Measurements from ENCODE around the gene FOXO3.

Gene FOXO3

DNA sequence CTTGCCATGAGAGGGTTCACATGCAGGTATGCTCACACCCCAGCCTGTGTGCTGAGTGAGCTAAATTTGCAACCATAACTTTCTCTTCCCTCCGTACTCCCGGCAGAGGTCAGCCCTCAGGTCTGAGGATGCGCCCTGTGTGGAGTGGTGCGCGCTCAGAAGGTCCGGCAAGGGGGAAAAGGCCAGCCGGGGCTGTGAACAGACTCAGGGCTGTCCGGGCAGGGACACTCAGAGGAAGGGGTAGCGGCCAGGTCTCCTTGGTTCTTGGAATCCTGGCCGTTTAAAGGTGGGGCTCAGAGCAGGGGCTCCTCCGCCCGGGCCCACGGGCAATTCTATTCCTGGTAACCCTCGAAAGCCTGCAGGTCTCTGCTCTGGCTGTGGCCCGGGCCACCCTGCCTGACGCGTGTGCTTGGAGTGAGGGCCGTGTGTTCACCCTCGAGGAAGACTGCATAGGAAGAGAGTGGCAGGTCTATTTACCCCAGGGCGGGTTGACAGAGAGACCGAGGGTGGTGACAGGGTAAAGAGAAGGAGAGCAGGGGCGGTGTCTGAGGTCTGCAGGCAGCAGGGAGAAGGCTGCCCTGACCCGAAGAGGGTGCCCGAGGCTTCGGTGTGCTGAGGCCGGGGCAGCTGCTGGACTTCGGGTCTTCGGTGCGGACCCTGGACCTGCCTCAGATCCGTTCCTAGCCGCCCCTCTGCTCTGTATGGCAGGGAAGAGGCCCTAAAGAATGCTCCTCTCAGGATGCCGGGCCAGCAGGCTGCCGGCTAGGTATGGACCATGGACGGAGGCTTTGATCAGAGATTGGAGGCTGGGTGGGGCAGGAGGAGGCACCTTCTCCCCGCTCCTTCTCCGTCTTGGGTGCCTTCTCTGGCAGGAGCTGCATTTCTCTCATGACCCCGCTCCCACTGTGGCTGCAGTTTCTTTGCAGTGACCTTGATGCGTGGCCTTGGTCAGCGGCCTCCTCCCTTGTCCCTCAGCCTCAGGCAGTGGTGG is 156.4 kb downstream of the FOXO3 start:
- DNase-seq, result no peak
- H3K79me1 ChIP-seq (replicated peaks; ENCODE audit: low read length, poor library complexity, severe bottlenecking), result no peaks in the 10 kb centered on the region
- no peak overlapping the region for H2BK120ac ChIP-seq (ENCODE audit: low read depth, low read length)
- WGBS, result 87% methylated on average over 39 of the region's 39 CpGs
- H3K27me3 ChIP-seq (ENCODE audit: control insufficient read depth in 1 of 2, insufficient read depth in 1 of 2, low read length in 2 of 2), result no peaks in the 10 kb centered on the region
- no peaks in the 10 kb centered on the region for H3K36me3 ChIP-seq (ENCODE audit: control insufficient read depth in 1 of 2, insufficient read depth in 2 of 2, low read depth in 1 of 2, low read length in 2 of 2)
- H3K4me1 ChIP-seq (ENCODE audit: control insufficient read depth, insufficient read depth, low read depth, low read length), result peaks cover 11% of the 10 kb centered on the region
- H2BK5ac ChIP-seq (ENCODE audit: low read depth, low read length, poor library complexity, severe bottlenecking), result no peak overlapping the region
- H3K4me3 ChIP-seq (ENCODE audit: insufficient read depth in 1 of 2, low read depth in 1 of 2, low read length in 2 of 2), result no peak overlapping the region
- no peak overlapping the region for H2AFZ ChIP-seq (ENCODE audit: low read depth, low read length)
- H2AK5ac ChIP-seq (ENCODE audit: low read length, severe bottlenecking), result no peak overlapping the region
- peak overlapping the region; percentile 74 for H2BK15ac ChIP-seq (ENCODE audit: low read depth, poor library complexity, severe bottlenecking)
- H3K27ac ChIP-seq (ENCODE audit: low read length, poor library complexity, severe bottlenecking), result no peak overlapping the region
- H3K9ac ChIP-seq (ENCODE audit: low read length), result no peak overlapping the region
- H3K14ac ChIP-seq (ENCODE audit: low read length in 2 of 2), result no peak overlapping the region
- H3K9me3 ChIP-seq (ENCODE audit: control insufficient read depth, low read length), result no peaks in the 10 kb centered on the region
- no peak overlapping the region for H4K8ac ChIP-seq (ENCODE audit: low read length)
- no peak overlapping the region for H3K4ac ChIP-seq (ENCODE audit: low read depth in 1 of 2, low read length in 2 of 2)
- peak overlapping the region in 1 of 2 experiments; percentile 11 for H3K18ac ChIP-seq (ENCODE audit: low read depth in 1 of 2, low read length in 2 of 2)
- no peak overlapping the region for H4K91ac ChIP-seq (ENCODE audit: low read length)
- no peak overlapping the region for H3K23ac ChIP-seq (ENCODE audit: low read length in 2 of 2)
- peak overlapping the region in 1 of 2 experiments; percentile 71 for H2BK12ac ChIP-seq (ENCODE audit: low read length in 2 of 2)
- no peak overlapping the region for H3K4me2 ChIP-seq (ENCODE audit: low read length, poor library complexity, severe bottlenecking)

DNA sequence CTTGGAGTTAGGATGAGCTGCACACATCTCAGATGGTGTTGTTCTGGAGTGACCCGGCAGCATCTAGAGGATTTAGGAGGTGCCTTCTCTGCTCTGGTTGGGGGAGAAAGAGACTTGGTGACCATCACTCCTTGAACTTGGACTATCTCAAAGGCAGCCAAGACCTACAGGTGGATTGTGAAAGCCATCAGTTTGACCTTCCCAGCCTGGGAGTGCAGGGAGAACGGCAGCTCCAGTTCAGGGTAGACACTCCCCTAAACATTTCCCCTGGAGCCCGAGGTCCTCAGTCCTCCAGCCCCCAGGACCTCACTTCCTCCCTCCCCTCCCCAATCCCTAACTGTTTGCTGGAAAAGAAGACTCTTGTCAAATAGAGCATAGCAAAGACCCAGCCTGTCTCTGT is 158.8 kb downstream of the FOXO3 start:
- Histone ChIP-seq H3K4me1 (ENCODE audit: control insufficient read depth, insufficient read depth, low read depth, low read length) (peaks cover 3% of the 10 kb centered on the region), H3K9ac (ENCODE audit: low read length) (no peak overlapping the region), H3K23ac (ENCODE audit: low read length in 2 of 2) (no peak overlapping the region), H3K27me3 (ENCODE audit: control insufficient read depth in 1 of 2, insufficient read depth in 1 of 2, low read length in 2 of 2) (no peaks in the 10 kb centered on the region), H3K4me3 (ENCODE audit: insufficient read depth in 1 of 2, low read depth in 1 of 2, low read length in 2 of 2) (no peak overlapping the region), H2AFZ (ENCODE audit: low read depth, low read length) (no peak overlapping the region), H3K4me2 (ENCODE audit: low read length, poor library complexity, severe bottlenecking) (no peak overlapping the region), H3K18ac (ENCODE audit: low read depth in 1 of 2, low read length in 2 of 2) (no peak overlapping the region), H2BK5ac (ENCODE audit: low read depth, low read length, poor library complexity, severe bottlenecking) (no peak overlapping the region), H4K91ac (ENCODE audit: low read length) (no peak overlapping the region), H4K8ac (ENCODE audit: low read length) (no peak overlapping the region), H2BK120ac (ENCODE audit: low read depth, low read length) (no peak overlapping the region), H2BK12ac (ENCODE audit: low read length in 2 of 2) (no peak overlapping the region), H2AK5ac (ENCODE audit: low read length, severe bottlenecking) (no peak overlapping the region), H3K27ac (ENCODE audit: low read length, poor library complexity, severe bottlenecking) (no peak overlapping the region), H3K79me1 (replicated peaks; ENCODE audit: low read length, poor library complexity, severe bottlenecking) (no peaks in the 10 kb centered on the region), H3K14ac (ENCODE audit: low read length in 2 of 2) (no peak overlapping the region), H3K36me3 (ENCODE audit: control insufficient read depth in 1 of 2, insufficient read depth in 2 of 2, low read depth in 1 of 2, low read length in 2 of 2) (no peaks in the 10 kb centered on the region), H2BK15ac (ENCODE audit: low read depth, poor library complexity, severe bottlenecking) (no peak overlapping the region), H3K9me3 (ENCODE audit: control insufficient read depth, low read length) (no peaks in the 10 kb centered on the region), H3K4ac (ENCODE audit: low read depth in 1 of 2, low read length in 2 of 2) (no peak overlapping the region)
- DNase-seq, result no peak
- WGBS, result 91% methylated on average over 3 of the region's 3 CpGs

DNA sequence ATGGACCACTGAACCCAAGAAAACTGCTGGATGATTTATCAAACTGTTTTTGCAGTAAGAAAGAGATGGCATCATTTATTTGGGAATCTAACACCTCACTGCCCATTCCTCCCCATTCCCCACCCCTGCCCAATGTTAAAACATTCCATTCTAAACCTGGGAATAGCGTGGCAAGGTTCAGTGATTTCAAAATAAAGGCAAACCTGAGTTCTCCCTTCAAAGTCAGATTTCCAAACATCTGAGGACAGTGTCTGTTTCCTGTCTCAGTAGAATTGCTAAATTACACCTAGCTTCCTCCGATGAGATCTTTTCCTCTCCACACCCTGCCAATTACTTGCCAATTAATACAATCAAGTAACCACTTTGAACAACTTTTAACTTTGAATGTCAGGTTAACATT is 160.1 kb downstream of the FOXO3 start:
- no peak overlapping the region for H3K4me2 ChIP-seq (ENCODE audit: low read length, poor library complexity, severe bottlenecking)
- H3K27ac ChIP-seq (ENCODE audit: low read length, poor library complexity, severe bottlenecking), result no peak overlapping the region
- no peaks in the 10 kb centered on the region for H3K36me3 ChIP-seq (ENCODE audit: control insufficient read depth in 1 of 2, insufficient read depth in 2 of 2, low read depth in 1 of 2, low read length in 2 of 2)
- H3K27me3 ChIP-seq (ENCODE audit: control insufficient read depth in 1 of 2, insufficient read depth in 1 of 2, low read length in 2 of 2), result no peaks in the 10 kb centered on the region
- no peak overlapping the region for H3K23ac ChIP-seq (ENCODE audit: low read length in 2 of 2)
- no peaks in the 10 kb centered on the region for H3K9me3 ChIP-seq (ENCODE audit: control insufficient read depth, low read length)
- no peak overlapping the region for H4K91ac ChIP-seq (ENCODE audit: low read length)
- H3K9ac ChIP-seq (ENCODE audit: low read length), result no peak overlapping the region
- WGBS, result 75% methylated on average over 2 of the region's 2 CpGs
- no peak overlapping the region for H2BK12ac ChIP-seq (ENCODE audit: low read length in 2 of 2)
- H3K4ac ChIP-seq (ENCODE audit: low read depth in 1 of 2, low read length in 2 of 2), result no peak overlapping the region
- H4K8ac ChIP-seq (ENCODE audit: low read length), result no peak overlapping the region
- no peak overlapping the region for H3K14ac ChIP-seq (ENCODE audit: low read length in 2 of 2)
- H3K18ac ChIP-seq (ENCODE audit: low read depth in 1 of 2, low read length in 2 of 2), result no peak overlapping the region
- DNase-seq, result no peak
- H2BK120ac ChIP-seq (ENCODE audit: low read depth, low read length), result no peak overlapping the region
- H2BK15ac ChIP-seq (ENCODE audit: low read depth, poor library complexity, severe bottlenecking), result no peak overlapping the region
- H3K79me1 ChIP-seq (replicated peaks; ENCODE audit: low read length, poor library complexity, severe bottlenecking), result no peaks in the 10 kb centered on the region
- no peak overlapping the region for H3K4me3 ChIP-seq (ENCODE audit: insufficient read depth in 1 of 2, low read depth in 1 of 2, low read length in 2 of 2)
- H3K4me1 ChIP-seq (ENCODE audit: control insufficient read depth, insufficient read depth, low read depth, low read length), result no peaks in the 10 kb centered on the region
- no peak overlapping the region for H2AK5ac ChIP-seq (ENCODE audit: low read length, severe bottlenecking)
- no peak overlapping the region for H2AFZ ChIP-seq (ENCODE audit: low read depth, low read length)
- H2BK5ac ChIP-seq (ENCODE audit: low read depth, low read length, poor library complexity, severe bottlenecking), result no peak overlapping the region

DNA sequence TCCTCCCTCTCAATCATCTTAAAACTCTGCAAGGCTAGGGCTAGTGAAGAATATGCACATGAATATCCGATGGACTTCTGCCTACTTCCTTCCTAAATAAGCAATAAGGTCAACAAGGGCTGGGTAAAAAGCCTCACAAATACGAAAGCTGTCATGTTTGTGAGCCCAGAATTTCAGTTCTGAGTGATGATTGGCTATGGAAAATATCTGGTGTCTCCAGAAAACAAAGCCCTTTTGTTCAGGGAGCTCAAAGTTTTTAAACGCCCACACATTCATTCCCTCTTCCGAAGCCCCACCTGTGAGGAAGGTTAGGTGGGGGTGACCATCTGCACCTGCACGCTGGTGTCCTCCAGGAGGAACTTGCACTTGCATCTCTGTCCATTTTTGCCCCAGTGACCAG is 160.6 kb downstream of the FOXO3 start:
- H3K23ac ChIP-seq (ENCODE audit: low read length in 2 of 2), result no peak overlapping the region
- H3K18ac ChIP-seq (ENCODE audit: low read depth in 1 of 2, low read length in 2 of 2), result no peak overlapping the region
- no peak overlapping the region for H3K9ac ChIP-seq (ENCODE audit: low read length)
- H4K8ac ChIP-seq (ENCODE audit: low read length), result no peak overlapping the region
- H2BK15ac ChIP-seq (ENCODE audit: low read depth, poor library complexity, severe bottlenecking), result no peak overlapping the region
- no peak overlapping the region for H3K4me2 ChIP-seq (ENCODE audit: low read length, poor library complexity, severe bottlenecking)
- H3K4me3 ChIP-seq (ENCODE audit: insufficient read depth in 1 of 2, low read depth in 1 of 2, low read length in 2 of 2), result no peak overlapping the region
- H3K27ac ChIP-seq (ENCODE audit: low read length, poor library complexity, severe bottlenecking), result no peak overlapping the region
- no peaks in the 10 kb centered on the region for H3K79me1 ChIP-seq (replicated peaks; ENCODE audit: low read length, poor library complexity, severe bottlenecking)
- H3K9me3 ChIP-seq (ENCODE audit: control insufficient read depth, low read length), result no peaks in the 10 kb centered on the region
- no peak overlapping the region for H3K14ac ChIP-seq (ENCODE audit: low read length in 2 of 2)
- 70% methylated on average over 5 of the region's 5 CpGs for WGBS
- no peak overlapping the region for H3K4ac ChIP-seq (ENCODE audit: low read depth in 1 of 2, low read length in 2 of 2)
- H2BK5ac ChIP-seq (ENCODE audit: low read depth, low read length, poor library complexity, severe bottlenecking), result no peak overlapping the region
- H2AFZ ChIP-seq (ENCODE audit: low read depth, low read length), result no peak overlapping the region
- no peak for DNase-seq
- no peak overlapping the region for H2BK12ac ChIP-seq (ENCODE audit: low read length in 2 of 2)
- H2AK5ac ChIP-seq (ENCODE audit: low read length, severe bottlenecking), result no peak overlapping the region
- no peaks in the 10 kb centered on the region for H3K4me1 ChIP-seq (ENCODE audit: control insufficient read depth, insufficient read depth, low read depth, low read length)
- H3K27me3 ChIP-seq (ENCODE audit: control insufficient read depth in 1 of 2, insufficient read depth in 1 of 2, low read length in 2 of 2), result no peaks in the 10 kb centered on the region
- no peak overlapping the region for H2BK120ac ChIP-seq (ENCODE audit: low read depth, low read length)
- no peak overlapping the region for H4K91ac ChIP-seq (ENCODE audit: low read length)
- H3K36me3 ChIP-seq (ENCODE audit: control insufficient read depth in 1 of 2, insufficient read depth in 2 of 2, low read depth in 1 of 2, low read length in 2 of 2), result no peaks in the 10 kb centered on the region
